Cardiac fibroblast (primary cell): ENCODE data around the gene ANO2.
"Not testable (repeated sequence)": the region's sequence is repeated elsewhere in the genome, so short reads cannot be mapped to it uniquely, and the experiment has no call there.

ENCODE experiments used
- DNase-seq, 2 donors: peaks; one replicate each; pipeline versions ENCODE4 v3.0.0 to v3.0.0-alpha.2; 2010; ENCODE audit warnings: low read depth in 2 of 2
- H3K4me3 ChIP-seq, 2 donors: replicated peaks in 1 of 2; 1 replicate in 1 of 2; 2 replicates in 1 of 2; pipeline ENCODE4 v1.5.1; 2011; ENCODE audit warnings: low read depth in 2 of 2, low read length in 2 of 2, mild to moderate bottlenecking in 2 of 2, moderate library complexity in 1 of 2
- TF ChIP-seq, protein P1 (sequence below): IDR thresholded peaks from one replicate; pipeline ENCODE4 v1.5.1; 2011; ENCODE audit warnings: low read depth, mild to moderate bottlenecking, low read length, inconsistent platforms

ANO2 gene

DNA sequence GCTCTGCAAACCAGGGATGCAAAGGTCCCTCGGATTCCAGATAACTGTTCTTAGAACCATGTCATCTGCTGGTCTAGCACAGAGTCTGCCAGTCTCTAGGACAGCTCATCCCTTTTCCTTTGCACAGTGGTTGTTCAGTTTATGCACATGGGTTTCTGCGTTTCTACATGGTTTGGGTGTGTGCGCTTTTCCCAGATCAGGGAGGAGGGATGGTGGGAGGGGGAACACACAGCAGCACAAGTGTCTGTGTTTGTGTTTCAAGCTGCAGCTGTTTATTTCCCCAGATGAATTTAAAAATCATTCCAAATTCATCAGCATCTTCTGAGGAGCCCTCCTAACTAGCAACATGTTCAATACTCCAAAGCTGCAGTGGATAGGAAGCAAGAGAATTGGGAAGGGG lies 45.4 kb downstream of the ANO2 start:
- DNase-seq: no peak
- TF ChIP-seq, protein P1, sequence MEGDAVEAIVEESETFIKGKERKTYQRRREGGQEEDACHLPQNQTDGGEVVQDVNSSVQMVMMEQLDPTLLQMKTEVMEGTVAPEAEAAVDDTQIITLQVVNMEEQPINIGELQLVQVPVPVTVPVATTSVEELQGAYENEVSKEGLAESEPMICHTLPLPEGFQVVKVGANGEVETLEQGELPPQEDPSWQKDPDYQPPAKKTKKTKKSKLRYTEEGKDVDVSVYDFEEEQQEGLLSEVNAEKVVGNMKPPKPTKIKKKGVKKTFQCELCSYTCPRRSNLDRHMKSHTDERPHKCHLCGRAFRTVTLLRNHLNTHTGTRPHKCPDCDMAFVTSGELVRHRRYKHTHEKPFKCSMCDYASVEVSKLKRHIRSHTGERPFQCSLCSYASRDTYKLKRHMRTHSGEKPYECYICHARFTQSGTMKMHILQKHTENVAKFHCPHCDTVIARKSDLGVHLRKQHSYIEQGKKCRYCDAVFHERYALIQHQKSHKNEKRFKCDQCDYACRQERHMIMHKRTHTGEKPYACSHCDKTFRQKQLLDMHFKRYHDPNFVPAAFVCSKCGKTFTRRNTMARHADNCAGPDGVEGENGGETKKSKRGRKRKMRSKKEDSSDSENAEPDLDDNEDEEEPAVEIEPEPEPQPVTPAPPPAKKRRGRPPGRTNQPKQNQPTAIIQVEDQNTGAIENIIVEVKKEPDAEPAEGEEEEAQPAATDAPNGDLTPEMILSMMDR: no peak

DNA sequence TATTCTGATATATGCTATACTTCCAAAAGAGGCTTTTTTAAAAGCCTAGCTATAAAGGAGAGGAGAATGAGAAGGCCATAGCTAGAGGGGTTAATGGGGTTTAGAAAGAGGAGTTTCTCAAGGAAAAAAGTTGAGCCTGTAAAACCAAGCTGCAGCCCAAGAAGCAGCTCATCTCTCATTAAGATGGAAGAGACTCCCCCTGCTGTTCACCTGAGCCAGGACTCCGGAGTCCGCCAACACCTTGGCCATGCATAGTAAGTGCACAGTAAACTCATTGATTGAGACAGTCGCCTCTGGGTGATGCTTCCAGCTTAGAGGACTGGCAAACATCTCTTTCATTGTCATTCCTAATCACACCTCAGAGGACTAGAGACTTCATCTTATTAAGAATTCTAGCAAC lies 46.2 kb downstream of the ANO2 start:
- H3K4me3 ChIP-seq: no peak overlapping the region
- no peak for DNase-seq
- TF ChIP-seq, protein P1: no peak

More for the DNA sequence above, 45.4 kb downstream of the ANO2 start:
- no peak overlapping the region for H3K4me3 ChIP-seq

DNA sequence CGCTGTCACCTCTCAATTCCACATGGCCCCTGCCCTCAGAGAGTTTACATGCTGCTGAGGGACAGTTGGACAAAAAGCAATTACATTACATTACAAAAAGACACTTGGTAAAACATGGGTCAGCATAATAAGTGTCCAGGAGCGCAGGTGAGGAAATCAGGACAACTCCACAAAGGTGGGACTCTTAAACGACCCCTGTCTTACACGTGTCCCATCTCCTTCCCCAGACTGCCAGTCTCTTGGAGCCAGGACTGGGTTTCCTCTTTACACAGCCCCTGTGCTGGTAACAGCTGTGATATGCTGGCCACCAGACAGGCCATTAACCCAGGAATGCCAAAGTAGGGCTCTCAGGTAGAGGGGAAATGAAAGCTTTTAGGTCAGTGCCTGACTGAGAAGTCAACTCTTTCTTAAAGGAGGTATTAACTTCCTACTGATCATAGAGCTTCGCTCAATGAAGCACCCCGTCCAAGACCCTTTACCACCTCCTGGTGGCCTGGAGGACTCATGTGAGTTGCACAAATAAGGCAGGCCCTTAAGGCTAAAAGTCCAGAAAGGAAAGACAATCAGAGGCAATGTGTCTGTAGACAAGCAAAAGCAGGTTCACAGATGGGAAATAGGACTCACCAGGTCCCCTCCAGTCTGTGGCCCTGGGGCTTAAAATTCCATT lies 55.5 kb downstream of the ANO2 start:
- H3K4me3 ChIP-seq: no peak overlapping the region
- TF ChIP-seq, protein P1: no peak
- DNase-seq: no peak

DNA sequence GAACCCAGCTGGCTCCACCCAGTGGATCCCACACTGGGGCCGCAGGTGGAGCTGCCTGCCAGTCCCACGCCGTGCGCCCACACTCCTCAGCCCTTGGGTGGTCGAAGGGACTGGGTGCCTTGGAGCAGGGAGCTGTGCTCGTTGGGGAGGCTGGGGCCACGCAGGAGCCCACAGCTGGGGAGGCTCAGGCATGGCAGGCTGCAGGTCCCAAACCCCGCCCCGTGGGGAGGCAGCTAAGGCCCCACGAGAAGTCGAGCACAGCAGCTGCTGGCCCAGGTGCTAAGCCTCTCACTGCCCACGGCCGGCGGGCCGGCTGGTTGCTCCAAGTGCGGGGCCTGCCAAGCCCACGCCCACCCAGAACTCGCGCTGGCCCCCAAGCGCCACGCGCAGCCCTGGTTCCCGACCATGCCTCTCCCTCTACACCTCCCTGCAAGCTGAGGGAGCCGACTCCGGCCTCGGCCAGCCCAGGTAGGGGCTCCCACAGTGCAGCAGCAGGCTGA lies 56.2 kb downstream of the ANO2 start:
- H3K4me3 ChIP-seq: no peak overlapping the region
- DNase-seq: no peak
- TF ChIP-seq, protein P1: no peak

DNA sequence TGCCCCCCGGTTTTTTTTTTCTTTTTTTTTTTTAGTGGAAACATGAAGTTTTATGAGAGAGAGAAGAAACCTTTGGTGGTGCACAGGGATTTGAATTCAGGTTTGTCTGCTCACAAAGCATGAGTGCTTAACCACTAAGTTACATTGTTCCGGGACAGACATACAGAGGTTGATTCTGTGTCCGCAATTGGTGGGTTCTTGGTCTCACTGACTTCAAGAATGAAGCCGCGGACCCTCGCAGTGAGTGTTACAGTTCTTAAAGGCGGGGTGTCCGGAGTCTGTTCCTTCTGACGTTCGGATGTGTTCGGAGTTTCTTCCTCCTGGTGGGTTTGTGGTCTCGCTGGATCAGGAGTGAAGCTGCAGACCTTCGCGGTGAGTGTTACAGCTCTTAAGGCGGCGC lies 57.2 kb downstream of the ANO2 start:
- not testable (repeated sequence) for DNase-seq, H3K4me3 ChIP-seq

DNA sequence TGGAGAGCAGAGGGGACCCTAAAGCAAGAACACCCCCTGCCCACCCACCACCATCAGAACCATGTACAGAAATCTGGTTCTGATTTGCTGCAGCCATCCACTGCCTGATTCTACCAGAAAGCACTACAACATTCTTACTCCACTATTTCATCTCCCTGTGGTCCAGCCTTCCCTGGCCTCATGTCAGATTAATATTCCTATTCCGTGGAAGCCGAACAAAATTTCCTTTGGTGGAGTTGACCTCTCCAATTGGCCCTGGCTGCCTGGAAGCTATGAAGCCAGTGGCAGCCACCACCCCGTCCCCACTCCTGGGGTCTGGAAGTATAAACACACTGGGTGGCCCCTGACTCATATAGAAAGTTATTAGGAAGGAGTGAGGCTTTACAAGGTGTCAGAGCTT lies 60.2 kb downstream of the ANO2 start:
- no peak overlapping the region for H3K4me3 ChIP-seq
- TF ChIP-seq, protein P1: no peak
- DNase-seq: no peak

DNA sequence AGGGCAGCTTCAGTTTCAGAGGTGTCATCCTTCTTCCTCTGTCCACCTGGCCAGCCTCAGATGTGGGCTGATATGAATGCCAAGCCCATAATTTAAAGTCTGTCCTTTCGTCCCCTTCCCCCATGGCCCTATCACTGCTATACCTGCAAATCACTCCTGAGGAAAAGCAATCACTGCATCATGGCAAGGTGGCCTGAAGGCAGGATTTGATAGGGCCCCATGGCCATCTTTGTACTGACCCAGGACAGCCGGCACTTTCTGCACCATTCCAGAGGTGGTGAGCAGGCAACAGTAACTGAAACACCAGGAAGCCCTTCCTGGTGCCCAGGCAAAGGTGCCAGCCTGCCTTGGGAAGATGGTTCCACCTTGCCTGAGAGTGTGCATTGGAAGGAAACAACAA lies 60.8 kb downstream of the ANO2 start:
- no peak for DNase-seq
- no peak overlapping the region for H3K4me3 ChIP-seq

More for the DNA sequence above, 60.8 kb downstream of the ANO2 start:
- TF ChIP-seq, protein P1: no peak
